ENCODE measurements around the gene UBE2Q1. TPM values are rescaled to one million over a fixed set of nuclear protein-coding genes. Genes with fewer than 3 reads are reported as not detected.

The UBE2Q1 gene
- total and polyA plus RNA-seq, 3 donors from 2014 or later: 63.5 to 128 (median 65.2) TPM

GRCh38 chr1:154586231-154586630 lies 27.8 kb upstream of the UBE2Q1 start:
- Histone ChIP-seq H3K4me1 (no peaks in the 10 kb centered on the region), H3K27ac (no peak overlapping the region), H3K36me3 (ENCODE audit: low read depth, missing control alignments) (no peaks in the 10 kb centered on the region), H3K4me3 (no peak overlapping the region), H3K9me3 (no peaks in the 10 kb centered on the region), H3K27me3 (no peaks in the 10 kb centered on the region)
- intact Hi-C loops (cut with DNase I; ENCODE audit: low total_unique reads): no loop called here
- TF ChIP-seq CTCF (IDR thresholded peaks at IDR 0.05): no peak
- no peak for TF ChIP-seq POLR2A (IDR thresholded peaks at IDR 0.05)
- no peak for DNase-seq
- 84 to 88% methylated on average over 10 of the region's 10 CpGs for WGBS, 2 donors

- no peaks in the 10 kb centered on the region for H3K9me3 ChIP-seq
- DNase-seq: no peak
- H3K4me3 ChIP-seq: no peak overlapping the region
- TF ChIP-seq CTCF (IDR thresholded peaks at IDR 0.05): no peak
- TF ChIP-seq POLR2A (IDR thresholded peaks at IDR 0.05): no peak
- H3K27ac ChIP-seq: no peak overlapping the region
- H3K27me3 ChIP-seq: no peaks in the 10 kb centered on the region
- WGBS, 2 donors: 79 to 89% methylated on average over 9 of the region's 9 CpGs
- no peaks in the 10 kb centered on the region for H3K36me3 ChIP-seq (ENCODE audit: low read depth, missing control alignments)
- H3K4me1 ChIP-seq: no peaks in the 10 kb centered on the region
- intact Hi-C loops (cut with DNase I; ENCODE audit: low total_unique reads): no loop called here
Observed at GRCh38 chr1:154584267-154584994, 26.0 kb upstream of the UBE2Q1 start.

GRCh38 chr1:154583773-154584172 lies 25.3 kb upstream of the UBE2Q1 start:
- H3K4me1 ChIP-seq: no peaks in the 10 kb centered on the region
- H3K27ac ChIP-seq: no peak overlapping the region
- H3K4me3 ChIP-seq: no peak overlapping the region
- intact Hi-C loops (cut with DNase I; ENCODE audit: low total_unique reads): no loop called here
- no peak for DNase-seq
- H3K9me3 ChIP-seq: no peaks in the 10 kb centered on the region
- no peaks in the 10 kb centered on the region for H3K27me3 ChIP-seq
- H3K36me3 ChIP-seq (ENCODE audit: low read depth, missing control alignments): no peaks in the 10 kb centered on the region
- 56 to 58% methylated on average over 9 of the region's 9 CpGs for WGBS, 2 donors
- TF ChIP-seq CTCF (IDR thresholded peaks at IDR 0.05) (no peak), POLR2A (IDR thresholded peaks at IDR 0.05) (no peak)

DNA sequence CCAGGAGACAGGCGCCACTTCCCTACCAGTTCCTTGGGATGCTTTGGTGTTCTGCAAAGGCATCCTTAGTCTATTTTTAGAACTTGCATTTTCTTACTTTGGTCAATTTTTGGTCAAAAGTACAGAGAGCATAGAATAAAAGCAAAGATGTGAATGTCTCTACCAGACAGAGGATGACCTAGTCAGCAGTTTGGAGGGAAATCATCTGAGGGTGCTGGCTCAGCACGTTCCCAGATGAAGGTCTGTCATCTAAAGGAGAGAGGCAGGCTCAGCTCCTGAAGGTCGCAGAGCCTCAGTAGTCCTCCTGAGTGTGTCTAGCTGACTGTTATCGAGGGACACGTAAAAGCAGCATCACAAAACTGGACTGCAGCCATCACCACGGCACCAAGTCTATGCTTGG lies 24.4 kb upstream of the UBE2Q1 start:
- Histone ChIP-seq H3K4me3 (no peak overlapping the region), H3K4me1 (peaks cover 5% of the 10 kb centered on the region), H3K27ac (no peak overlapping the region), H3K27me3 (no peaks in the 10 kb centered on the region), H3K9me3 (no peaks in the 10 kb centered on the region), H3K36me3 (ENCODE audit: low read depth, missing control alignments) (no peaks in the 10 kb centered on the region)
- intact Hi-C loops (cut with DNase I; ENCODE audit: low total_unique reads): no loop called here
- no peak for DNase-seq
- no peak for TF ChIP-seq CTCF (IDR thresholded peaks at IDR 0.05)
- TF ChIP-seq POLR2A (IDR thresholded peaks at IDR 0.05): no peak
- 68 to 84% methylated on average over 6 of the region's 6 CpGs for WGBS, 2 donors

- H3K27ac ChIP-seq: no peak overlapping the region
- 62 to 71% methylated on average over 3 of the region's 3 CpGs for WGBS, 2 donors
- H3K4me3 ChIP-seq: no peak overlapping the region
- DNase-seq: no peak
- no peaks in the 10 kb centered on the region for H3K36me3 ChIP-seq (ENCODE audit: low read depth, missing control alignments)
- H3K27me3 ChIP-seq: no peaks in the 10 kb centered on the region
- TF ChIP-seq POLR2A (IDR thresholded peaks at IDR 0.05): no peak
- no peak for TF ChIP-seq CTCF (IDR thresholded peaks at IDR 0.05)
- intact Hi-C loops (cut with DNase I; ENCODE audit: low total_unique reads): no loop called here
- no peaks in the 10 kb centered on the region for H3K9me3 ChIP-seq
- peaks cover 10% of the 10 kb centered on the region for H3K4me1 ChIP-seq
Observed at GRCh38 chr1:154581766-154582165, 23.3 kb upstream of the UBE2Q1 start.

All from testis (tissue), 3 donors.